ENCODE measurements around the gene LHFPL2.

LHFPL2 gene

GRCh38 chr5:78509145-78509865, 139.3 kb downstream of the LHFPL2 start:
- TF ChIP-seq GATA2 (IDR thresholded peaks at IDR 0.05; ENCODE audit: low read depth, low read length): no peak
- no peak for TF ChIP-seq GATA3 (IDR thresholded peaks at IDR 0.05; ENCODE audit: low read depth, low read length)

GRCh38 chr5:78508186-78508765, 140.3 kb downstream of the LHFPL2 start:
- TF ChIP-seq GATA3 (IDR thresholded peaks at IDR 0.05; ENCODE audit: low read depth, low read length): no peak
- TF ChIP-seq GATA2 (IDR thresholded peaks at IDR 0.05; ENCODE audit: low read depth, low read length): no peak

GRCh38 chr5:78507531-78507930, 141.0 kb downstream of the LHFPL2 start:
- TF ChIP-seq GATA2 (IDR thresholded peaks at IDR 0.05; ENCODE audit: low read depth, low read length) (no peak), GATA3 (IDR thresholded peaks at IDR 0.05; ENCODE audit: low read depth, low read length) (no peak)

- TF ChIP-seq GATA2 (IDR thresholded peaks at IDR 0.05; ENCODE audit: low read depth, low read length) (no peak), GATA3 (IDR thresholded peaks at IDR 0.05; ENCODE audit: low read depth, low read length) (no peak)
Observed at GRCh38 chr5:78506261-78507024, 142.1 kb downstream of the LHFPL2 start.

- peak; percentile 66; the same call in 1 of the 2 replicates for TF ChIP-seq GATA2 (IDR thresholded peaks at IDR 0.05; ENCODE audit: low read depth, low read length)
- TF ChIP-seq GATA3 (IDR thresholded peaks at IDR 0.05; ENCODE audit: low read depth, low read length): no peak
Observed at GRCh38 chr5:78505860-78506259, 142.7 kb downstream of the LHFPL2 start.

- TF ChIP-seq GATA2 (IDR thresholded peaks at IDR 0.05; ENCODE audit: low read depth, low read length) (no peak), GATA3 (IDR thresholded peaks at IDR 0.05; ENCODE audit: low read depth, low read length) (no peak)
Observed at GRCh38 chr5:78504704-78505677, 143.6 kb downstream of the LHFPL2 start.

- TF ChIP-seq GATA2 (IDR thresholded peaks at IDR 0.05; ENCODE audit: low read depth, low read length): no peak
- no peak for TF ChIP-seq GATA3 (IDR thresholded peaks at IDR 0.05; ENCODE audit: low read depth, low read length)
Observed at GRCh38 chr5:78503958-78504653, 144.5 kb downstream of the LHFPL2 start.

GRCh38 chr5:78501411-78502352, 146.9 kb downstream of the LHFPL2 start:
- TF ChIP-seq GATA2 (IDR thresholded peaks at IDR 0.05; ENCODE audit: low read depth, low read length) (no peak), GATA3 (IDR thresholded peaks at IDR 0.05; ENCODE audit: low read depth, low read length) (no peak)

GRCh38 chr5:78500871-78501270, 147.7 kb downstream of the LHFPL2 start:
- no peak for TF ChIP-seq GATA2 (IDR thresholded peaks at IDR 0.05; ENCODE audit: low read depth, low read length)
- no peak for TF ChIP-seq GATA3 (IDR thresholded peaks at IDR 0.05; ENCODE audit: low read depth, low read length)

- no peak for TF ChIP-seq GATA2 (IDR thresholded peaks at IDR 0.05; ENCODE audit: low read depth, low read length)
- TF ChIP-seq GATA3 (IDR thresholded peaks at IDR 0.05; ENCODE audit: low read depth, low read length): no peak
Observed at GRCh38 chr5:78500028-78500427, 148.5 kb downstream of the LHFPL2 start.

GRCh38 chr5:78499485-78499884, 149.1 kb downstream of the LHFPL2 start:
- TF ChIP-seq GATA3 (IDR thresholded peaks at IDR 0.05; ENCODE audit: low read depth, low read length) (no peak), GATA2 (IDR thresholded peaks at IDR 0.05; ENCODE audit: low read depth, low read length) (no peak)

All from SH-SY5Y (cell line).